IMR-90 (cell line): ENCODE measurements around the gene ARNT2.

Source experiments
- CEBPB ChIP-seq: IDR thresholded peaks from 2 replicates; pipeline ENCODE4 v1.6.1; 2012; ENCODE audit warnings: low read depth, low read length, improper control_type of control experiment
- MAFK ChIP-seq: IDR thresholded peaks from 2 replicates; pipeline ENCODE4 v1.6.1; 2012; ENCODE audit warnings: low read depth, low read length, improper control_type of control experiment
- MAZ ChIP-seq: IDR thresholded peaks from 2 replicates; pipeline ENCODE4 v1.6.1; 2012; ENCODE audit warnings: low read depth, mild to moderate bottlenecking, low read length, improper control_type of control experiment, moderate library complexity, borderline replicate concordance
- NFE2L2 ChIP-seq: fragments of 150-350 bp; IDR thresholded peaks from 2 replicates; pipeline ENCODE4 v1.6.1; 2016; ENCODE audit warnings: low read depth, mild to moderate bottlenecking, low read length
- POLR2A ChIP-seq: IDR thresholded peaks from 2 replicates; pipeline ENCODE4 v1.6.1; 2012; ENCODE audit warnings: mild to moderate bottlenecking, low read depth, low read length
- RCOR1 ChIP-seq: IDR thresholded peaks from 2 replicates; pipeline ENCODE4 v1.6.1; 2012; ENCODE audit warnings: mild to moderate bottlenecking, low read length, improper control_type of control experiment; ENCODE audit not compliant: insufficient replicate concordance
- SMC3 ChIP-seq: fragments of 150-350 bp; IDR thresholded peaks from 2 replicates; pipeline ENCODE4 v1.6.1; 2016; ENCODE audit warnings: low read depth, mild to moderate bottlenecking, antibody characterized with exemption, low read length, moderate library complexity
- TF ChIP-seq, protein P1 (sequence below): conservative IDR thresholded peaks from 2 replicates; pipeline ENCODE4 v1.5.1; 2012; ENCODE audit warnings: mild to moderate bottlenecking, low read depth, low read length, improper control_type of control experiment

DNA sequence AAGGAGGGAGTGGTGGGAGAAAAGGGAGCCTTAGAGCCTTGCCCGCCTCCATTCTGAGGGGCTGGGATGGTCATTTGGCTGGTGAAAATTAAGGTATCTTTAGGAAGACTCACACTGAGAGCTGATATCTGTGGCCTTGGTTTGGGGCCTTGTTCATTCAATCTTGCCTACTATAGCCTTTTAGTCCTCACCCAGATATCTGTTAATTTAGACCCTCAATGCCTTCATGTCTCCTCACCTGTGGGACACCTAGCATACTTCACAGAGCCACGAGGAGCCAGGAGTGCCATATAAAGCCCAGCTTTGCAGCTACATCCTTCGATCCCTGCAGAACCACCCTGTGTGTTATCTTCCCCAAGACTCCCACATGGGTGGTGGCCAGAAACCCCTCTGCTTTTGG lies 4.7 kb upstream of the ARNT2 start:
- TF ChIP-seq, protein P1, sequence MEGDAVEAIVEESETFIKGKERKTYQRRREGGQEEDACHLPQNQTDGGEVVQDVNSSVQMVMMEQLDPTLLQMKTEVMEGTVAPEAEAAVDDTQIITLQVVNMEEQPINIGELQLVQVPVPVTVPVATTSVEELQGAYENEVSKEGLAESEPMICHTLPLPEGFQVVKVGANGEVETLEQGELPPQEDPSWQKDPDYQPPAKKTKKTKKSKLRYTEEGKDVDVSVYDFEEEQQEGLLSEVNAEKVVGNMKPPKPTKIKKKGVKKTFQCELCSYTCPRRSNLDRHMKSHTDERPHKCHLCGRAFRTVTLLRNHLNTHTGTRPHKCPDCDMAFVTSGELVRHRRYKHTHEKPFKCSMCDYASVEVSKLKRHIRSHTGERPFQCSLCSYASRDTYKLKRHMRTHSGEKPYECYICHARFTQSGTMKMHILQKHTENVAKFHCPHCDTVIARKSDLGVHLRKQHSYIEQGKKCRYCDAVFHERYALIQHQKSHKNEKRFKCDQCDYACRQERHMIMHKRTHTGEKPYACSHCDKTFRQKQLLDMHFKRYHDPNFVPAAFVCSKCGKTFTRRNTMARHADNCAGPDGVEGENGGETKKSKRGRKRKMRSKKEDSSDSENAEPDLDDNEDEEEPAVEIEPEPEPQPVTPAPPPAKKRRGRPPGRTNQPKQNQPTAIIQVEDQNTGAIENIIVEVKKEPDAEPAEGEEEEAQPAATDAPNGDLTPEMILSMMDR: no peak
- TF ChIP-seq POLR2A (no peak), NFE2L2 (no peak), CEBPB (no peak), SMC3 (no peak), MAFK (no peak), MAZ (no peak), RCOR1 (no peak)
